Ovary (tissue), 9 donors: ENCODE results near the gene DBH. TPM values are rescaled to one million over a fixed set of nuclear protein-coding genes. Genes with fewer than 3 reads are reported as not detected.

Experiments
- DNase-seq, 5 donors: peaks; one replicate each; pipeline ENCODE4 v3.0.0-alpha.2; 2019 to 2020
- H3K27ac ChIP-seq, 2 donors: fragments of 200-600 bp; one replicate each; pipeline versions ENCODE4 v1.5.1 to v1.8.0; 2019 to 2022
- H3K27me3 ChIP-seq: fragments of 200-600 bp; one replicate; pipeline ENCODE4 v1.8.0; 2022
- H3K36me3 ChIP-seq: fragments of 200-600 bp; sonication (generic); one replicate; pipeline ENCODE4 v1.5.1; 2019
- H3K4me1 ChIP-seq: one replicate; pipeline ENCODE4 v1.8.1; 2013; ENCODE audit warnings: mild to moderate bottlenecking, moderate library complexity; ENCODE audit not compliant: insufficient read depth
- H3K4me3 ChIP-seq: fragments of 200-600 bp; sonication (generic); one replicate; pipeline ENCODE4 v1.5.1; 2017
- H3K9me3 ChIP-seq, 2 donors: fragments of 200-600 bp in 1 of 2; sonication (generic) in 1 of 2; one replicate each; pipeline versions ENCODE4 v1.5.1 to v1.8.1; 2013 to 2019; ENCODE audit warnings: mild to moderate bottlenecking in 1 of 2, moderate library complexity in 1 of 2
- CTCF ChIP-seq, 3 donors: fragments of 450-650 bp in 2 of 3; fragments of 200-600 bp in 1 of 3; IDR thresholded peaks; one replicate each; pipeline versions ENCODE4 v1.5.1 to v1.8.0; 2016 to 2022; ENCODE audit warnings: antibody characterized with exemption in 3 of 3, mild to moderate bottlenecking in 1 of 3
- EP300 ChIP-seq: sonication (generic); formaldehyde crosslinking; IDR thresholded peaks from one replicate; pipeline ENCODE4 v1.6.1; 2017; ENCODE audit warnings: antibody characterized with exemption
- POLR2A ChIP-seq: fragments of 450-650 bp; IDR thresholded peaks from one replicate; pipeline ENCODE4 v1.6.1; 2017; ENCODE audit warnings: antibody characterized with exemption, mild to moderate bottlenecking, moderate library complexity
- WGBS, 3 donors: extraction: QIAGEN DNeasy Blood & Tissue Kit in 1 of 3; methylation state at CpG; one replicate each; pipeline versions ENCODE4 v1.1.5 to v1.1.7; 2013 to 2017; 5-methylcytosine and 5-hydroxymethylcytosine counted together
- intact Hi-C, 4 donors: fragments of 100-400 bp; cut with DNase I; formaldehyde crosslinking; loops; one replicate each; pipeline versions ENCODE4 v1.11.0 to v1.15.1; 2022 to 2023
- polyA plus RNA-seq, 2 donors: library from polyadenylated mRNA; stranded (reverse); fragments of 200-250 nt in 1 of 2; fragments of 350-450 nt in 1 of 2; fragmentation: Illumina TruSeq in 1 of 2; extraction: RNeasy Lipid Tissue Mini Kit (QIAGEN cat#74804) in 1 of 2; gene quantifications; one replicate each; pipeline ENCODE4 v1.2.3, GENCODE V29; 2013 to 2014
- total RNA-seq, 7 donors: library from RNA; depleted of rRNA in 2 of 7; stranded (reverse); fragments of >200 nt in 2 of 7; fragmentation: NEBNext Ultra II Directional in 3 of 7; extraction: Animal tissue kit (Norgen Biotek cat#: 25700) in 3 of 7; gene quantifications; one replicate each; pipeline versions ENCODE4 v1.1.0 to v1.2.4, GENCODE V29; 2016 to 2023
- donor health status: DM: no; HTN: no; CAD: no; lungs with moderate emphysema.
- donor health status: DM: no; HTN: no; CAD: no.
- donor health status: Bipolar disorder and iron deficiency.
- donor health status: DM: yes; HTN: yes; CAD: no.
- donor health status: DM: no; HTN: no; CAD: no.
- donor health status: DM: yes; HTN: yes; CAD: no.

The DBH gene
- total and polyA plus RNA-seq, 9 donors, result 0.28 TPM; not detected in 8

GRCh38 chr9:133700819-133701320, 64.7 kb downstream of the DBH start:
- H3K27ac ChIP-seq, result no peak overlapping the region
- 62 to 77% (median 69%) methylated on average over 4 of the region's 4 CpGs for WGBS, 3 donors
- intact Hi-C loops, result no loop called here
- no peak overlapping the region for H3K4me3 ChIP-seq
- peaks cover 8% of the 10 kb centered on the region for H3K4me1 ChIP-seq
- DNase-seq, result peak in 3 of 5 donors; percentile 11 to 16 (median 13)
- TF ChIP-seq POLR2A (no peak), CTCF (IDR thresholded peaks at IDR 0.05) (no peak), EP300 (no peak)
- H3K27me3 ChIP-seq, result no peaks in the 10 kb centered on the region
- no peaks in the 10 kb centered on the region for H3K9me3 ChIP-seq
- no peaks in the 10 kb centered on the region for H3K36me3 ChIP-seq

GRCh38 chr9:133701321-133701980, 65.3 kb downstream of the DBH start:
- WGBS, 3 donors, result 89 to 92% (median 91%) methylated on average over 31 to 33 of the region's 33 CpGs
- H3K27ac ChIP-seq, result peak overlapping the region in 1 of 2 donors; percentile 48

GRCh38 chr9:133701981-133702797, 66.0 kb downstream of the DBH start:
- no peaks in the 10 kb centered on the region for H3K9me3 ChIP-seq
- intact Hi-C loops, result no loop called here
- no peak for TF ChIP-seq CTCF (IDR thresholded peaks at IDR 0.05)
- TF ChIP-seq POLR2A, result no peak
- TF ChIP-seq EP300, result no peak
- H3K27ac ChIP-seq, result peak overlapping the region; percentile 48 to 51
- peak; percentile 55 to 79 (median 76) for DNase-seq
- H3K36me3 ChIP-seq, result no peaks in the 10 kb centered on the region
- 30 to 33% (median 30%) methylated on average over 30 to 39 of the region's 39 CpGs for WGBS, 3 donors
- peaks cover 13% of the 10 kb centered on the region for H3K4me1 ChIP-seq
- no peaks in the 10 kb centered on the region for H3K27me3 ChIP-seq
- peak overlapping the region; percentile 19 for H3K4me3 ChIP-seq

More at GRCh38 chr9:133701321-133701980, 65.3 kb downstream of the DBH start:
- TF ChIP-seq CTCF (IDR thresholded peaks at IDR 0.05), result no peak
- no peak for TF ChIP-seq EP300
- TF ChIP-seq POLR2A, result no peak
- H3K36me3 ChIP-seq, result no peaks in the 10 kb centered on the region
- intact Hi-C loops, result no loop called here
- H3K4me1 ChIP-seq, result peaks cover 10% of the 10 kb centered on the region
- no peaks in the 10 kb centered on the region for H3K27me3 ChIP-seq
- H3K4me3 ChIP-seq, result no peak overlapping the region
- DNase-seq, result peak in 4 of 5 donors; percentile 21 to 34 (median 30)
- no peaks in the 10 kb centered on the region for H3K9me3 ChIP-seq

GRCh38 chr9:133702798-133703590, 66.8 kb downstream of the DBH start:
- no peak for TF ChIP-seq POLR2A
- TF ChIP-seq CTCF (IDR thresholded peaks at IDR 0.05), result no peak
- no peak for TF ChIP-seq EP300
- 35 to 36% (median 35%) methylated on average over 35 to 39 of the region's 39 CpGs for WGBS, 3 donors

More at GRCh38 chr9:133702798-133703590, 66.8 kb downstream of the DBH start:
- H3K9me3 ChIP-seq, result no peaks in the 10 kb centered on the region
- intact Hi-C loops, result no loop called here
- peak overlapping the region; percentile 19 for H3K4me3 ChIP-seq
- no peaks in the 10 kb centered on the region for H3K27me3 ChIP-seq
- H3K36me3 ChIP-seq, result no peaks in the 10 kb centered on the region
- peaks cover 14% of the 10 kb centered on the region for H3K4me1 ChIP-seq
- peak overlapping the region; percentile 48 to 51 for H3K27ac ChIP-seq
- peak in 3 of 5 donors; percentile 23 to 58 (median 52) for DNase-seq
